CD14-positive monocyte (primary cell): ENCODE data around the gene COL4A1. TPM values are rescaled to one million over a fixed set of nuclear protein-coding genes. Genes with fewer than 3 reads are reported as not detected.

ENCODE experiments used
- DNase-seq, 3 donors: peaks; one replicate each; pipeline ENCODE4 v3.0.0-alpha.2; 2011 to 2022
- H2AFZ ChIP-seq: 2 replicates; pipeline ENCODE4 v1.6.0; 2012; ENCODE audit warnings: mild to moderate bottlenecking, low read depth, low read length, inconsistent platforms; ENCODE audit not compliant: insufficient read depth, poor library complexity, severe bottlenecking
- H3K27ac ChIP-seq, 2 donors: 1 replicate in 1 of 2; 2 replicates in 1 of 2; pipeline ENCODE4 v1.5.1; 2012 to 2013; ENCODE audit warnings: low read length in 2 of 2, control low read depth in 1 of 2, inconsistent platforms in 1 of 2, low read depth in 1 of 2, mild to moderate bottlenecking in 1 of 2
- H3K27me3 ChIP-seq, 2 donors: one replicate each; pipeline versions ENCODE4 v1.6.0 to v1.6.1; 2011 to 2013; ENCODE audit warnings: low read length in 2 of 2; ENCODE audit not compliant: control insufficient read depth in 2 of 2, insufficient read depth in 2 of 2
- H3K36me3 ChIP-seq, 2 donors: replicated peaks in 1 of 2; 1 replicate in 1 of 2; 2 replicates in 1 of 2; pipeline versions ENCODE4 v1.5.1 to v1.6.1; 2012 to 2013; ENCODE audit warnings: low read length in 2 of 2, control low read depth in 1 of 2, inconsistent platforms in 1 of 2, mild to moderate bottlenecking in 1 of 2; ENCODE audit not compliant: insufficient read depth in 2 of 2, control insufficient read depth in 1 of 2
- H3K4me1 ChIP-seq, 2 donors: 1 replicate in 1 of 2; 2 replicates in 1 of 2; pipeline versions ENCODE4 v1.5.1 to v1.6.1; 2012 to 2013; ENCODE audit warnings: low read length in 2 of 2, control low read depth in 1 of 2, inconsistent platforms in 1 of 2, mild to moderate bottlenecking in 1 of 2, moderate library complexity in 1 of 2; ENCODE audit not compliant: insufficient read depth in 2 of 2, control insufficient read depth in 1 of 2
- H3K4me2 ChIP-seq: replicated peaks from 2 replicates; pipeline ENCODE3; 2012; ENCODE audit warnings: low read length, moderate library complexity, mild to moderate bottlenecking; ENCODE audit not compliant: poor library complexity, severe bottlenecking; ENCODE audit errors: extremely low read depth
- H3K4me3 ChIP-seq, 3 experiments: fragments of 200-600 bp in 1 of 3; sonication (generic) in 1 of 3; replicated peaks in 1 of 3; 1 replicate in 2 of 3; 2 replicates in 1 of 3; pipeline ENCODE4 v1.5.1; 2011 to 2013; ENCODE audit warnings: low read length in 3 of 3, mild to moderate bottlenecking in 3 of 3, control low read depth in 2 of 3, low read depth in 2 of 3, inconsistent platforms in 1 of 3, moderate library complexity in 1 of 3
- H3K79me2 ChIP-seq: 2 replicates; pipeline ENCODE4 v1.6.0; 2012; ENCODE audit warnings: mild to moderate bottlenecking, control low read depth, inconsistent platforms, low read length, moderate library complexity; ENCODE audit not compliant: insufficient read depth
- H3K9ac ChIP-seq: 2 replicates; pipeline ENCODE4 v1.6.0; 2017; ENCODE audit warnings: low read length, mild to moderate bottlenecking; ENCODE audit not compliant: insufficient read depth, poor library complexity, severe bottlenecking
- H3K9me3 ChIP-seq, 2 donors: replicated peaks in 1 of 2; 1 replicate in 1 of 2; 2 replicates in 1 of 2; pipeline versions ENCODE4 v1.5.1 to v1.6.1; 2012 to 2013; ENCODE audit warnings: low read length in 2 of 2, control low read depth in 1 of 2; ENCODE audit not compliant: control insufficient read depth in 1 of 2, insufficient read depth in 1 of 2
- H4K20me1 ChIP-seq: 2 replicates; pipeline ENCODE4 v1.6.0; 2012; ENCODE audit warnings: mild to moderate bottlenecking, low read length, control low read depth, moderate library complexity; ENCODE audit not compliant: insufficient read depth
- H3K27ac Mint-ChIP-seq, 7 donors: one replicate each; pipeline ENCODE4 v1.8.0; 2020; ENCODE audit warnings: mild to moderate bottlenecking in 7 of 7, mixed read lengths in 7 of 7, moderate library complexity in 6 of 7, inconsistent platforms in 2 of 7
- H3K27me3 Mint-ChIP-seq, 3 donors: one replicate each; pipeline ENCODE4 v1.8.0; 2021 to 2022; ENCODE audit warnings: low read depth in 3 of 3, mild to moderate bottlenecking in 3 of 3, mixed read lengths in 3 of 3, moderate library complexity in 3 of 3, inconsistent platforms in 1 of 3
- H3K36me3 Mint-ChIP-seq, 2 donors: one replicate each; pipeline ENCODE4 v1.8.0; 2020; ENCODE audit warnings: mixed read lengths in 2 of 2, inconsistent platforms in 1 of 2, mild to moderate bottlenecking in 1 of 2
- H3K4me1 Mint-ChIP-seq: one replicate; pipeline ENCODE4 v1.8.0; 2020; ENCODE audit warnings: mild to moderate bottlenecking, mixed read lengths
- H3K4me3 Mint-ChIP-seq, 2 donors: one replicate each; pipeline ENCODE4 v1.8.0; 2020; ENCODE audit warnings: mild to moderate bottlenecking in 2 of 2, mixed read lengths in 2 of 2, moderate library complexity in 1 of 2
- H3K9me3 Mint-ChIP-seq, 7 donors: one replicate each; pipeline ENCODE4 v1.8.0; 2020 to 2022; ENCODE audit warnings: mixed read lengths in 7 of 7, mild to moderate bottlenecking in 6 of 7, moderate library complexity in 6 of 7, inconsistent platforms in 2 of 7
- WGBS: methylation state at CpG from one replicate; pipeline ENCODE4 v1.1.5; 2013; ENCODE audit warnings: missing lambda C conversion rate; ENCODE audit not compliant: insufficient coverage; 5-methylcytosine and 5-hydroxymethylcytosine counted together
- intact Hi-C, 2 donors: fragments of 100-400 bp; cut with micrococcal nuclease; formaldehyde crosslinking; loops; one replicate each; pipeline versions ENCODE4 v1.15.0 to v1.15.1; 2023
- polyA plus RNA-seq, 3 donors: library from polyadenylated mRNA; depleted of rRNA in 1 of 3; unstranded in 2 of 3; stranded (reverse) in 1 of 3; fragments of 300-500 nt in 2 of 3; fragments of >200 nt in 1 of 3; fragmentation: Illumina TruSeq in 2 of 3; gene quantifications; 1 replicate in 2 of 3; 2 replicates in 1 of 3; pipeline ENCODE4 v1.2.3, GENCODE V29; 2012 to 2021
- TF ChIP-seq, protein P1 (sequence below): fragments of 200-600 bp; IDR thresholded peaks from one replicate; pipeline ENCODE4 v1.8.0; 2022; ENCODE audit warnings: antibody characterized with exemption, mild to moderate bottlenecking

The COL4A1 gene
- polyA plus RNA-seq, 3 donors: 0.16 to 0.25 TPM; not detected in 1

DNA sequence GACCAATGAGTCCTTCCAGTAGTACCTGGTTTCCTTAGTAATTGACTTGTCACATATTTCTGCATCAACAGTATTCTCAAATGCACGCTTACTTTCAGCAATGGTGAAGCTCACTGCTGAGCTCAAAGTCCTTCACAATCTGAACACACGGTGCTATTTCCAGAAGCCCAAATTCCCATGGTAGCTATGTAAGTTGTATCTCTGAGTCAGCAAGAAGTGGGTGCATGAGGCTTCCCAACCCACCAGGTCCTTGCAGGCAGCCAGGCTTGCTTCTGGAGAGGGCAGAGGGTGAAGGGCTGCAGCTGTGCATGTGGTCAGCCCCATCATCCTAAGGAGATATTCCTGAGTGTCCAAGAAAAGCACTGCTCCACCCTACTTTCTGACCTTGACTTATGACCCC is 25.8 kb upstream of the COL4A1 start:
- TF ChIP-seq, protein P1, sequence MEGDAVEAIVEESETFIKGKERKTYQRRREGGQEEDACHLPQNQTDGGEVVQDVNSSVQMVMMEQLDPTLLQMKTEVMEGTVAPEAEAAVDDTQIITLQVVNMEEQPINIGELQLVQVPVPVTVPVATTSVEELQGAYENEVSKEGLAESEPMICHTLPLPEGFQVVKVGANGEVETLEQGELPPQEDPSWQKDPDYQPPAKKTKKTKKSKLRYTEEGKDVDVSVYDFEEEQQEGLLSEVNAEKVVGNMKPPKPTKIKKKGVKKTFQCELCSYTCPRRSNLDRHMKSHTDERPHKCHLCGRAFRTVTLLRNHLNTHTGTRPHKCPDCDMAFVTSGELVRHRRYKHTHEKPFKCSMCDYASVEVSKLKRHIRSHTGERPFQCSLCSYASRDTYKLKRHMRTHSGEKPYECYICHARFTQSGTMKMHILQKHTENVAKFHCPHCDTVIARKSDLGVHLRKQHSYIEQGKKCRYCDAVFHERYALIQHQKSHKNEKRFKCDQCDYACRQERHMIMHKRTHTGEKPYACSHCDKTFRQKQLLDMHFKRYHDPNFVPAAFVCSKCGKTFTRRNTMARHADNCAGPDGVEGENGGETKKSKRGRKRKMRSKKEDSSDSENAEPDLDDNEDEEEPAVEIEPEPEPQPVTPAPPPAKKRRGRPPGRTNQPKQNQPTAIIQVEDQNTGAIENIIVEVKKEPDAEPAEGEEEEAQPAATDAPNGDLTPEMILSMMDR: no peak

DNA sequence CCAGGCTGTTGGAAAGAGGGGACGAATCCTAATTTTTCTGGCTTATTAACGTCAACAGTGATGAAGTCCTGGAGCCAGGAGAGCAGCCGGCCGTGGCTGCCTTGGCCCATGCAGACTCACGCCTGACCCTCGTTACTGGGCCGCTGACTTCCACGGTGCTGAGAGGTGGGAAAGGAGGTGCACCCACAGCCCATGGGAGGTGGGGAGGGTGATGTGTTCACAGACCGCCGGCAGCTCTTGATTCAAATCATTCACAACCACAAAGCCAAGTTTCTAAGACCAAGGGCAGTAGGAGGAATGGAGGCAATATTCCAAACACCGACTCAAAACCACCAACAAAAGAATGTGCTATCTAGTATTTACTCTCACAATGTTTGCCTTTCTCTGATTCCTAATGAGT is 24.4 kb upstream of the COL4A1 start:
- Histone ChIP-seq H3K4me2 (no peak overlapping the region), H3K36me3 (no peaks in the 10 kb centered on the region), H2AFZ (no peak overlapping the region), H3K4me1 (no peaks in the 10 kb centered on the region), H3K79me2 (no peaks in the 10 kb centered on the region), H3K27me3 (peaks cover 2% of the 10 kb centered on the region in 2 donors), H3K4me3 (no peak overlapping the region), H3K9me3 (no peaks in the 10 kb centered on the region), H3K9ac (no peak overlapping the region), H3K27ac (no peak overlapping the region), H4K20me1 (no peaks in the 10 kb centered on the region)
- Mint-ChIP-seq H3K36me3 (no peaks in the 10 kb centered on the region), H3K9me3 (peaks cover 0 to 3% (median 0%) of the 10 kb centered on the region in 7 donors), H3K4me1 (no peaks in the 10 kb centered on the region), H3K4me3 (no peak overlapping the region), H3K27me3 (peaks cover 9 to 16% (median 10%) of the 10 kb centered on the region in 3 donors), H3K27ac (no peak overlapping the region)
- intact Hi-C loops: no loop called here
- DNase-seq: no peak
- TF ChIP-seq, protein P1: no peak
- WGBS: 84% methylated on average over 5 of the region's 11 CpGs

More for the DNA sequence above, 25.8 kb upstream of the COL4A1 start:
- Histone ChIP-seq H3K36me3 (no peaks in the 10 kb centered on the region), H3K27me3 (peaks cover 0 to 2% of the 10 kb centered on the region in 2 donors), H3K4me1 (no peaks in the 10 kb centered on the region), H2AFZ (no peak overlapping the region), H3K9me3 (no peaks in the 10 kb centered on the region), H3K4me2 (no peak overlapping the region), H3K9ac (no peak overlapping the region), H4K20me1 (no peaks in the 10 kb centered on the region), H3K4me3 (no peak overlapping the region), H3K27ac (no peak overlapping the region), H3K79me2 (no peaks in the 10 kb centered on the region)
- intact Hi-C loops: no loop called here
- no peaks in the 10 kb centered on the region for H3K4me1 Mint-ChIP-seq
- H3K27me3 Mint-ChIP-seq: peaks cover 2 to 14% (median 13%) of the 10 kb centered on the region in 3 donors
- H3K4me3 Mint-ChIP-seq: no peak overlapping the region
- peaks cover 0 to 3% (median 0%) of the 10 kb centered on the region in 7 donors for H3K9me3 Mint-ChIP-seq
- no peaks in the 10 kb centered on the region for H3K36me3 Mint-ChIP-seq
- WGBS: no CpG with 5 or more reads among the region's 2 CpGs
- H3K27ac Mint-ChIP-seq: no peak overlapping the region
- DNase-seq: no peak
